CD14-positive monocyte (primary cell): Measurements from ENCODE around the gene GNLY. TPM values are rescaled to one million over a fixed set of nuclear protein-coding genes. Genes with fewer than 3 reads are reported as not detected.
A peak's percentile ranks its signal among the peaks of the same experiment; 100 is the strongest.

Experiments
- DNase-seq, 3 donors: peaks; one replicate each; pipeline ENCODE4 v3.0.0-alpha.2; 2011 to 2022
- H2AFZ ChIP-seq: 2 replicates; pipeline ENCODE4 v1.6.0; 2012; ENCODE audit warnings: mild to moderate bottlenecking, low read depth, low read length, inconsistent platforms; ENCODE audit not compliant: insufficient read depth, poor library complexity, severe bottlenecking
- H3K27ac ChIP-seq, 2 donors: 1 replicate in 1 of 2; 2 replicates in 1 of 2; pipeline ENCODE4 v1.5.1; 2012 to 2013; ENCODE audit warnings: low read length in 2 of 2, control low read depth in 1 of 2, inconsistent platforms in 1 of 2, low read depth in 1 of 2, mild to moderate bottlenecking in 1 of 2
- H3K27me3 ChIP-seq, 2 donors: one replicate each; pipeline versions ENCODE4 v1.6.0 to v1.6.1; 2011 to 2013; ENCODE audit warnings: low read length in 2 of 2; ENCODE audit not compliant: control insufficient read depth in 2 of 2, insufficient read depth in 2 of 2
- H3K36me3 ChIP-seq, 2 donors: replicated peaks in 1 of 2; 1 replicate in 1 of 2; 2 replicates in 1 of 2; pipeline versions ENCODE4 v1.5.1 to v1.6.1; 2012 to 2013; ENCODE audit warnings: low read length in 2 of 2, control low read depth in 1 of 2, inconsistent platforms in 1 of 2, mild to moderate bottlenecking in 1 of 2; ENCODE audit not compliant: insufficient read depth in 2 of 2, control insufficient read depth in 1 of 2
- H3K4me1 ChIP-seq, 2 donors: 1 replicate in 1 of 2; 2 replicates in 1 of 2; pipeline versions ENCODE4 v1.5.1 to v1.6.1; 2012 to 2013; ENCODE audit warnings: low read length in 2 of 2, control low read depth in 1 of 2, inconsistent platforms in 1 of 2, mild to moderate bottlenecking in 1 of 2, moderate library complexity in 1 of 2; ENCODE audit not compliant: insufficient read depth in 2 of 2, control insufficient read depth in 1 of 2
- H3K4me2 ChIP-seq: replicated peaks from 2 replicates; pipeline ENCODE3; 2012; ENCODE audit warnings: low read length, moderate library complexity, mild to moderate bottlenecking; ENCODE audit not compliant: poor library complexity, severe bottlenecking; ENCODE audit errors: extremely low read depth
- H3K4me3 ChIP-seq, 3 experiments: fragments of 200-600 bp in 1 of 3; sonication (generic) in 1 of 3; replicated peaks in 1 of 3; 1 replicate in 2 of 3; 2 replicates in 1 of 3; pipeline ENCODE4 v1.5.1; 2011 to 2013; ENCODE audit warnings: low read length in 3 of 3, mild to moderate bottlenecking in 3 of 3, control low read depth in 2 of 3, low read depth in 2 of 3, inconsistent platforms in 1 of 3, moderate library complexity in 1 of 3
- H3K79me2 ChIP-seq: 2 replicates; pipeline ENCODE4 v1.6.0; 2012; ENCODE audit warnings: mild to moderate bottlenecking, control low read depth, inconsistent platforms, low read length, moderate library complexity; ENCODE audit not compliant: insufficient read depth
- H3K9ac ChIP-seq: 2 replicates; pipeline ENCODE4 v1.6.0; 2017; ENCODE audit warnings: low read length, mild to moderate bottlenecking; ENCODE audit not compliant: insufficient read depth, poor library complexity, severe bottlenecking
- H3K9me3 ChIP-seq, 2 donors: replicated peaks in 1 of 2; 1 replicate in 1 of 2; 2 replicates in 1 of 2; pipeline versions ENCODE4 v1.5.1 to v1.6.1; 2012 to 2013; ENCODE audit warnings: low read length in 2 of 2, control low read depth in 1 of 2; ENCODE audit not compliant: control insufficient read depth in 1 of 2, insufficient read depth in 1 of 2
- H4K20me1 ChIP-seq: 2 replicates; pipeline ENCODE4 v1.6.0; 2012; ENCODE audit warnings: mild to moderate bottlenecking, low read length, control low read depth, moderate library complexity; ENCODE audit not compliant: insufficient read depth
- H3K27ac Mint-ChIP-seq, 7 donors: one replicate each; pipeline ENCODE4 v1.8.0; 2020; ENCODE audit warnings: mild to moderate bottlenecking in 7 of 7, mixed read lengths in 7 of 7, moderate library complexity in 6 of 7, inconsistent platforms in 2 of 7
- H3K27me3 Mint-ChIP-seq, 3 donors: one replicate each; pipeline ENCODE4 v1.8.0; 2021 to 2022; ENCODE audit warnings: low read depth in 3 of 3, mild to moderate bottlenecking in 3 of 3, mixed read lengths in 3 of 3, moderate library complexity in 3 of 3, inconsistent platforms in 1 of 3
- H3K36me3 Mint-ChIP-seq, 2 donors: one replicate each; pipeline ENCODE4 v1.8.0; 2020; ENCODE audit warnings: mixed read lengths in 2 of 2, inconsistent platforms in 1 of 2, mild to moderate bottlenecking in 1 of 2
- H3K4me1 Mint-ChIP-seq: one replicate; pipeline ENCODE4 v1.8.0; 2020; ENCODE audit warnings: mild to moderate bottlenecking, mixed read lengths
- H3K4me3 Mint-ChIP-seq, 2 donors: one replicate each; pipeline ENCODE4 v1.8.0; 2020; ENCODE audit warnings: mild to moderate bottlenecking in 2 of 2, mixed read lengths in 2 of 2, moderate library complexity in 1 of 2
- H3K9me3 Mint-ChIP-seq, 7 donors: one replicate each; pipeline ENCODE4 v1.8.0; 2020 to 2022; ENCODE audit warnings: mixed read lengths in 7 of 7, mild to moderate bottlenecking in 6 of 7, moderate library complexity in 6 of 7, inconsistent platforms in 2 of 7
- CTCF ChIP-seq: fragments of 200-600 bp; IDR thresholded peaks from one replicate; pipeline ENCODE4 v1.8.0; 2022; ENCODE audit warnings: antibody characterized with exemption, mild to moderate bottlenecking
- WGBS: methylation state at CpG from one replicate; pipeline ENCODE4 v1.1.5; 2013; ENCODE audit warnings: missing lambda C conversion rate; ENCODE audit not compliant: insufficient coverage; 5-methylcytosine and 5-hydroxymethylcytosine counted together
- intact Hi-C, 2 donors: fragments of 100-400 bp; cut with micrococcal nuclease; formaldehyde crosslinking; loops; one replicate each; pipeline versions ENCODE4 v1.15.0 to v1.15.1; 2023
- polyA plus RNA-seq, 3 donors: library from polyadenylated mRNA; depleted of rRNA in 1 of 3; unstranded in 2 of 3; stranded (reverse) in 1 of 3; fragments of 300-500 nt in 2 of 3; fragments of >200 nt in 1 of 3; fragmentation: Illumina TruSeq in 2 of 3; gene quantifications; 1 replicate in 2 of 3; 2 replicates in 1 of 3; pipeline ENCODE4 v1.2.3, GENCODE V29; 2012 to 2021

Gene GNLY
- polyA plus RNA-seq, 3 donors, result 4.6 to 13.2 (median 11.1) TPM

- no peak overlapping the region for H3K4me3 ChIP-seq
- no peaks in the 10 kb centered on the region for H3K9me3 Mint-ChIP-seq
- H3K79me2 ChIP-seq, result no peaks in the 10 kb centered on the region
- no peaks in the 10 kb centered on the region for H3K27me3 ChIP-seq
- H2AFZ ChIP-seq, result no peak overlapping the region
- 95% methylated on average over 2 of the region's 4 CpGs for WGBS
- peaks cover 17% of the 10 kb centered on the region in 2 donors for H3K4me1 ChIP-seq
- H3K4me2 ChIP-seq, result no peak overlapping the region
- no peaks in the 10 kb centered on the region for H3K9me3 ChIP-seq
- intact Hi-C loops, result no loop called here
- H4K20me1 ChIP-seq, result no peaks in the 10 kb centered on the region
- H3K4me3 Mint-ChIP-seq, result no peak overlapping the region
- no peak overlapping the region for H3K27ac Mint-ChIP-seq
- H3K9ac ChIP-seq, result no peak overlapping the region
- no peak overlapping the region for H3K27ac ChIP-seq
- H3K27me3 Mint-ChIP-seq, result peaks cover 0 to 1% (median 0%) of the 10 kb centered on the region in 3 donors
- peaks cover 54 to 89% of the 10 kb centered on the region in 2 donors for H3K36me3 ChIP-seq
- peaks cover 77 to 97% of the 10 kb centered on the region in 2 donors for H3K36me3 Mint-ChIP-seq
- no peak for DNase-seq
- H3K4me1 Mint-ChIP-seq, result peaks cover 22% of the 10 kb centered on the region
- no peak for TF ChIP-seq CTCF
Observed at GRCh38 chr2:85650456-85650855, 43.7 kb upstream of the GNLY start.

GRCh38 chr2:85651097-85651496 lies 43.1 kb upstream of the GNLY start:
- Mint-ChIP-seq H3K9me3 (no peaks in the 10 kb centered on the region), H3K36me3 (peaks cover 76 to 94% of the 10 kb centered on the region in 2 donors), H3K4me3 (no peak overlapping the region), H3K27ac (peak overlapping the region in 2 of 7 donors; percentile 4 to 54), H3K4me1 (peaks cover 22% of the 10 kb centered on the region), H3K27me3 (peaks cover 0 to 1% (median 0%) of the 10 kb centered on the region in 3 donors)
- no peak for DNase-seq
- H3K79me2 ChIP-seq, result no peaks in the 10 kb centered on the region
- no peak overlapping the region for H2AFZ ChIP-seq
- 100% methylated on average over 1 of the region's 3 CpGs for WGBS
- no peak overlapping the region for H3K4me2 ChIP-seq
- no peaks in the 10 kb centered on the region for H3K9me3 ChIP-seq
- H3K27ac ChIP-seq, result no peak overlapping the region
- no peak overlapping the region for H3K9ac ChIP-seq
- intact Hi-C loops, result no loop called here
- no peaks in the 10 kb centered on the region for H4K20me1 ChIP-seq
- H3K27me3 ChIP-seq, result no peaks in the 10 kb centered on the region
- H3K4me1 ChIP-seq, result peaks cover 17% of the 10 kb centered on the region in 2 donors
- no peak for TF ChIP-seq CTCF
- no peak overlapping the region for H3K4me3 ChIP-seq
- peaks cover 52 to 89% of the 10 kb centered on the region in 2 donors for H3K36me3 ChIP-seq
